ENCODE data around the gene ESAM. TPM values are rescaled to one million over a fixed set of nuclear protein-coding genes. Genes with fewer than 3 reads are reported as not detected.

Gene ESAM
- total and polyA plus RNA-seq, 4 donors, result 4.0 to 15.6 (median 9.9) TPM

- no peaks in the 10 kb centered on the region for H3K36me3 ChIP-seq (ENCODE audit: control insufficient read depth in 4 of 4, insufficient read depth in 3 of 4, low read depth in 1 of 4, low read length in 3 of 4)
- peaks cover 0 to 10% (median under 1%) of the 10 kb centered on the region in 4 donors for H3K27me3 ChIP-seq (ENCODE audit: control insufficient read depth in 4 of 4, insufficient read depth in 4 of 4, low read length in 3 of 4)
- peak overlapping the region; percentile 28 to 48 for H3K9ac ChIP-seq (ENCODE audit: low read depth in 1 of 2, low read length in 2 of 2)
- TF ChIP-seq JUND (IDR thresholded peaks at IDR 0.05) (no peak), CTCF (IDR thresholded peaks at IDR 0.05; ENCODE audit: low read depth, low read length, missing input control) (peak; percentile 4), HNF4A (conservative IDR thresholded peaks at IDR 0.05) (no peak), YY1 (IDR thresholded peaks at IDR 0.05) (no peak), TAF1 (conservative IDR thresholded peaks at IDR 0.05) (no peak), FOXA1 (IDR thresholded peaks at IDR 0.05) (no peak), SP1 (IDR thresholded peaks at IDR 0.05) (no peak), GABPA (IDR thresholded peaks at IDR 0.05 in 1 of 2, conservative IDR thresholded peaks at IDR 0.05 in 1 of 2) (no peak), ATF3 (IDR thresholded peaks at IDR 0.05) (no peak), ZBTB33 (IDR thresholded peaks at IDR 0.05) (no peak), RXRA (IDR thresholded peaks at IDR 0.05) (peak; percentile 78 to 80), RAD21 (IDR thresholded peaks at IDR 0.05) (peak in 1 of 2 donors; percentile 54), FOXA2 (IDR thresholded peaks at IDR 0.05) (no peak), REST (IDR thresholded peaks at IDR 0.05) (no peak)
- peak; percentile 85 for DNase-seq (ENCODE audit: low spot score)
- peaks cover 9 to 15% (median 9%) of the 10 kb centered on the region in 4 donors for H3K4me1 ChIP-seq (ENCODE audit: control insufficient read depth in 4 of 4, insufficient read depth in 4 of 4, low read length in 3 of 4)
- H3K27ac ChIP-seq (ENCODE audit: low read depth in 1 of 2, low read length in 2 of 2), result peak overlapping the region; percentile 21 to 61
- no peaks in the 10 kb centered on the region for H3K9me3 ChIP-seq (ENCODE audit: control insufficient read depth in 4 of 4, low read length in 3 of 4)
- H3K4me3 ChIP-seq (ENCODE audit: low read depth in 1 of 3, low read length in 3 of 3), result peak overlapping the region; percentile 43 to 65 (median 49)
- 2% methylated on average over 37 of the region's 37 CpGs for WGBS
Observed at GRCh38 chr11:124746621-124747243, 15.4 kb downstream of the ESAM start.

All from liver (tissue), 9 donors.